H1 (cell line): ENCODE data around the gene SF3B2. TPM values are rescaled to one million over a fixed set of nuclear protein-coding genes. Genes with fewer than 3 reads are reported as not detected.

Experiments
- EP300 ChIP-seq, 2 experiments: IDR thresholded peaks; 1 replicate in 1 of 2; 2 replicates in 1 of 2; pipeline ENCODE4 v1.6.1; 2011 to 2012; ENCODE audit warnings: low read depth in 2 of 2, low read length in 2 of 2, mild to moderate bottlenecking in 2 of 2, borderline replicate concordance in 1 of 2, inconsistent platforms in 1 of 2, moderate library complexity in 1 of 2
- GTF2F1 ChIP-seq: IDR thresholded peaks from 2 replicates; pipeline ENCODE4 v1.6.1; 2012; ENCODE audit warnings: low read depth, low read length, improper control_type of control experiment, borderline replicate concordance
- KDM4A ChIP-seq: IDR thresholded peaks from one replicate; pipeline ENCODE4 v1.7.1; 2012; ENCODE audit warnings: low read depth, mild to moderate bottlenecking, moderate library complexity, low read length, inconsistent platforms; ENCODE audit not compliant: severe bottlenecking
- SRF ChIP-seq: IDR thresholded peaks from 2 replicates; pipeline ENCODE4 v1.6.1; 2011; ENCODE audit warnings: mild to moderate bottlenecking, low read depth, low read length, moderate library complexity
- polyA plus RNA-seq, 7 experiments: library from polyadenylated mRNA; depleted of rRNA in 3 of 7; stranded (reverse) in 5 of 7; unstranded in 2 of 7; fragments of >200 nt in 5 of 7; fragments of 200-250 nt in 2 of 7; gene quantifications; 1 replicate in 5 of 7; 2 replicates in 1 of 7; 4 replicates in 1 of 7; pipeline versions ENCODE4 v1.2.1 to v1.2.3, GENCODE V29; 2011 to 2013; ENCODE audit warnings: missing spikeins in 2 of 7, mixed read lengths in 2 of 7
- total RNA-seq: library from RNA; stranded (reverse); fragmentation: NEBNext Ultra II Directional; extraction: Animal tissue kit (Norgen Biotek cat#: 25700); gene quantifications from 2 replicates; pipeline ENCODE4 v1.2.1, GENCODE V29; 2021

SF3B2 gene
- total and polyA plus RNA-seq, 2 of the 8 experiments (the other 6 are each of a cell fraction or from before 2014, with no cell fraction given) = 182 to 237 TPM

- no peak for TF ChIP-seq EP300 (IDR thresholded peaks at IDR 0.05; ENCODE audit: borderline replicate concordance in 1 of 2, low read depth in 2 of 2, low read length in 2 of 2)
- TF ChIP-seq GTF2F1 = no peak
- no peak for TF ChIP-seq KDM4A
- TF ChIP-seq SRF = no peak
Observed at GRCh38 chr11:66061268-66061667, 9.1 kb downstream of the SF3B2 start (continued).
